Uterus (tissue), 4 donors: ENCODE results near the gene HIVEP3. TPM values are rescaled to one million over a fixed set of nuclear protein-coding genes. Genes with fewer than 3 reads are reported as not detected.

Experiments used
- DNase-seq, 2 donors: peaks; one replicate each; pipeline ENCODE4 v3.0.0-alpha.2; 2019 to 2020
- H3K27ac ChIP-seq, 2 donors: fragments of 200-600 bp; sonication (generic); 1 replicate in 1 of 2; 2 replicates in 1 of 2; pipeline ENCODE4 v1.5.1; 2016 to 2018
- H3K27me3 ChIP-seq, 2 donors: fragments of 200-600 bp; sonication (generic); one replicate each; pipeline ENCODE4 v1.5.1; 2018 to 2019; ENCODE audit warnings: control low read depth in 1 of 2
- H3K36me3 ChIP-seq, 2 donors: fragments of 200-600 bp; sonication (generic); one replicate each; pipeline ENCODE4 v1.5.1; 2019; ENCODE audit warnings: control low read depth in 1 of 2
- H3K4me1 ChIP-seq, 2 donors: fragments of 200-600 bp; sonication (generic); one replicate each; pipeline ENCODE4 v1.5.1; 2018 to 2019; ENCODE audit warnings: control low read depth in 1 of 2
- H3K4me3 ChIP-seq, 2 donors: fragments of 200-600 bp; sonication (generic); 1 replicate in 1 of 2; 2 replicates in 1 of 2; pipeline ENCODE4 v1.5.1; 2018 to 2019; ENCODE audit warnings: mild to moderate bottlenecking in 1 of 2
- H3K9me3 ChIP-seq, 2 donors: fragments of 200-600 bp; sonication (generic); one replicate each; pipeline ENCODE4 v1.5.1; 2019; ENCODE audit warnings: control low read depth in 1 of 2
- POLR2A ChIP-seq, 2 donors: fragments of 450-650 bp; IDR thresholded peaks; one replicate each; pipeline ENCODE4 v1.6.1; 2016; ENCODE audit warnings: antibody characterized with exemption in 2 of 2, mild to moderate bottlenecking in 1 of 2, moderate library complexity in 1 of 2
- intact Hi-C: fragments of 100-400 bp; cut with DNase I; formaldehyde crosslinking; loops from one replicate; pipeline ENCODE4 v1.15.1; 2023; ENCODE audit warnings: low total_unique reads
- total RNA-seq, 4 donors: library from RNA; depleted of rRNA in 3 of 4; stranded (reverse); fragments of >200 nt in 3 of 4; gene quantifications; one replicate each; pipeline versions ENCODE4 v1.1.0 to v1.2.4, GENCODE V29; 2014 to 2023
- TF ChIP-seq, protein P1 (sequence below), 4 experiments: fragments of 200-600 bp in 2 of 4; fragments of 450-650 bp in 2 of 4; sonication (generic) in 2 of 4; IDR thresholded peaks; one replicate each; pipeline ENCODE4 v1.5.1; 2016 to 2019; ENCODE audit warnings: antibody characterized with exemption in 4 of 4, mild to moderate bottlenecking in 2 of 4, moderate library complexity in 1 of 4
- donor health status: DM: yes; HTN: yes; CAD: no.

Gene HIVEP3
- total RNA-seq, 4 donors from 2014 or later = 0.51 to 7.6 (median 2.9) TPM

- intact Hi-C loops = no loop called here
- TF ChIP-seq, protein P1, sequence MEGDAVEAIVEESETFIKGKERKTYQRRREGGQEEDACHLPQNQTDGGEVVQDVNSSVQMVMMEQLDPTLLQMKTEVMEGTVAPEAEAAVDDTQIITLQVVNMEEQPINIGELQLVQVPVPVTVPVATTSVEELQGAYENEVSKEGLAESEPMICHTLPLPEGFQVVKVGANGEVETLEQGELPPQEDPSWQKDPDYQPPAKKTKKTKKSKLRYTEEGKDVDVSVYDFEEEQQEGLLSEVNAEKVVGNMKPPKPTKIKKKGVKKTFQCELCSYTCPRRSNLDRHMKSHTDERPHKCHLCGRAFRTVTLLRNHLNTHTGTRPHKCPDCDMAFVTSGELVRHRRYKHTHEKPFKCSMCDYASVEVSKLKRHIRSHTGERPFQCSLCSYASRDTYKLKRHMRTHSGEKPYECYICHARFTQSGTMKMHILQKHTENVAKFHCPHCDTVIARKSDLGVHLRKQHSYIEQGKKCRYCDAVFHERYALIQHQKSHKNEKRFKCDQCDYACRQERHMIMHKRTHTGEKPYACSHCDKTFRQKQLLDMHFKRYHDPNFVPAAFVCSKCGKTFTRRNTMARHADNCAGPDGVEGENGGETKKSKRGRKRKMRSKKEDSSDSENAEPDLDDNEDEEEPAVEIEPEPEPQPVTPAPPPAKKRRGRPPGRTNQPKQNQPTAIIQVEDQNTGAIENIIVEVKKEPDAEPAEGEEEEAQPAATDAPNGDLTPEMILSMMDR (IDR thresholded peaks at IDR 0.05) = no peak
- no peak for TF ChIP-seq POLR2A (IDR thresholded peaks at IDR 0.05)
These were observed 395.7 kb downstream of the HIVEP3 start for GRCh38 chr1:41523071-41523470.

DNA sequence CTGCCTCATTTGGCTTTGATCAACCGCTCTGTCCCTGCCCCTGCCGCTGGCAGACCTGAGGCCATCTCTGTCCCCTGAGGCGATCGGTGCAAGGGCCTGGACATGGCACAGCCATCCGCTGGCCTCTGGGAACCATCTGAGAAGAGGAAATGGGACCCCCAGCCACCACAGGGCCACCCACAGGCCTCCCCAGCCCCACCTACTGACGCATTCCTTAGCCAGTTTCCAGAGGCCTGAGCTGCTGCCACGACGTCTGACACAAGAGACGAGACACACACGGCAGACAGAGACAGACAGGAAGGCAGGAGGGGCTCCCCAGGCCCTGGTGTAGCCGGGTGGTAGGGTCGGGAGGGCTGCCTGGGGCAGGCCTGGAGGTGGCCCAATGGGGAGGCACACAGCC lies 397.0 kb downstream of the HIVEP3 start:
- no peaks in the 10 kb centered on the region for H3K9me3 ChIP-seq
- no peaks in the 10 kb centered on the region for H3K27me3 ChIP-seq
- no peak overlapping the region for H3K4me3 ChIP-seq
- no peaks in the 10 kb centered on the region for H3K4me1 ChIP-seq
- intact Hi-C loops = no loop called here
- no peak for DNase-seq
- no peak overlapping the region for H3K27ac ChIP-seq
- TF ChIP-seq, protein P1 (IDR thresholded peaks at IDR 0.05) = no peak
- no peak for TF ChIP-seq POLR2A (IDR thresholded peaks at IDR 0.05)
- no peaks in the 10 kb centered on the region for H3K36me3 ChIP-seq

More at GRCh38 chr1:41523071-41523470, 395.7 kb downstream of the HIVEP3 start:
- H3K4me3 ChIP-seq = no peak overlapping the region
- no peaks in the 10 kb centered on the region for H3K4me1 ChIP-seq
- no peaks in the 10 kb centered on the region for H3K9me3 ChIP-seq
- H3K27ac ChIP-seq = no peak overlapping the region
- H3K36me3 ChIP-seq = no peaks in the 10 kb centered on the region
- no peaks in the 10 kb centered on the region for H3K27me3 ChIP-seq
- DNase-seq = no peak

DNA sequence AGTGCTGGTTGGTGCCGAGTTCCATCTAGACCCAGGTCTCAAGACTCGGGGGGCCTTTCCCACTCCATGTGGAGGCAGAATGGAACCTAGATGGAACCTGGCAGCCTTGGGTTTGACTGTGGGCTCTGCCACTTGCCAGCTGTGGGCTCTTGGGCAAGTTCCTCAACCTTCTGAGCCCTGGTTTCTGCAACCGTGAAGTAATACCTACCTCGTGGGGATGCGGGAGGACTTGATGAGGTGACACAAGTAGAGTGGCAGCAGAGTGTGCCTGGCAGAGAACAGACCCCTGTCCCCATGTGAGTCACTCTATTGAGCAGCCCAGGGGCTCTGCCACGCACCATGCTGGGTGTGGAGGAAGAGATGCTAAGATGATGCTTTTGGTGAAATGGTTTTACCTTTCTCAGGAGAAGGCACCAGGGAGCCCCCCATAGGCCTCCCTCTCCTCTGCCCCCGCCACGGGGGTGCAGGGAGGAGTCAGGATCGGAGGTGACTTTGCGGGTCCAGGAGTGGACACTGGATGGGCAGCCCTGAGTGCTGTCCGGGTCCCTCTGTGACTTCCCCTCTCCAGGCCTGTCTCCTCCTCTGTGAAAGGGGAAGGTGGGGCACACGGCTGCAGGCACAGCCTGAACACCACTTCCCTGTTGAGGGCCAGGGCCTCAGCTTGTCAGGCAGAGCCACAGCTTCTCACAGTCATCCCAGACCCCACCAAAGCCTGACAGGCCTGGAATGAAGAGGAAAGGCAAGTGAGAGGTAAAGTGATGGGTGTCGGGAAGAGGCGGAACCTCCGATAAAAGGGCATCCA lies 397.6 kb downstream of the HIVEP3 start:
- H3K4me1 ChIP-seq = no peaks in the 10 kb centered on the region
- no peaks in the 10 kb centered on the region for H3K9me3 ChIP-seq
- H3K36me3 ChIP-seq = no peaks in the 10 kb centered on the region
- no peak for TF ChIP-seq POLR2A (IDR thresholded peaks at IDR 0.05)
- TF ChIP-seq, protein P1 (IDR thresholded peaks at IDR 0.05) = no peak
- no peak for DNase-seq
- no peak overlapping the region for H3K4me3 ChIP-seq
- no peak overlapping the region for H3K27ac ChIP-seq
- intact Hi-C loops = no loop called here
- no peaks in the 10 kb centered on the region for H3K27me3 ChIP-seq

DNA sequence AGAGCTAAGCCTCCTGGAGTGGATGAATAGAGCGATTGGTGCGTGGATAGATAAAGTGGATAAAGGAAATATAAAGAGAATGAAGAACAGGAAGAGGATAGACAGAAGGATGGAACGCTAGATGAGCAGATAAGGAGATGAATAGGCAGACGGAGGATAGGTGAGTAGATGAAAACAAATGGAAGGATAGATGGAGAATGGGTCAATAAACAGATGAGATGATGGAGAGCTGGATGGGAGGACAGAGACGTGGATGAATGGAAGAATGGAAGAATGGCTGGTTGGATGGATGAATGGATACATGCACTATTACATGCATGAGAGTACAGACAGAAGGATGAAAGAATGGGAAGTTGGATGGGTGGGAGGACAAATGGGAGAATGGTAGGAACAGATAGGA lies 399.1 kb downstream of the HIVEP3 start:
- Histone ChIP-seq H3K36me3 (no peaks in the 10 kb centered on the region), H3K4me1 (no peaks in the 10 kb centered on the region), H3K27ac (no peak overlapping the region), H3K4me3 (no peak overlapping the region), H3K9me3 (no peaks in the 10 kb centered on the region), H3K27me3 (no peaks in the 10 kb centered on the region)
- intact Hi-C loops = no loop called here
- TF ChIP-seq, protein P1 (IDR thresholded peaks at IDR 0.05) = no peak
- TF ChIP-seq POLR2A (IDR thresholded peaks at IDR 0.05) = no peak
- DNase-seq = no peak

- H3K4me3 ChIP-seq = no peak overlapping the region
- H3K9me3 ChIP-seq = no peaks in the 10 kb centered on the region
- DNase-seq = no peak
- no peaks in the 10 kb centered on the region for H3K36me3 ChIP-seq
- intact Hi-C loops = no loop called here
- H3K27me3 ChIP-seq = no peaks in the 10 kb centered on the region
- H3K27ac ChIP-seq = no peak overlapping the region
- no peaks in the 10 kb centered on the region for H3K4me1 ChIP-seq
- TF ChIP-seq POLR2A (IDR thresholded peaks at IDR 0.05) = no peak
- TF ChIP-seq, protein P1 (IDR thresholded peaks at IDR 0.05) = no peak
These were observed 400.3 kb downstream of the HIVEP3 start for GRCh38 chr1:41518471-41518870.
